Fibroblast of peridontal ligament (primary cell): ENCODE data around the gene CIAPIN1.

Experiments
- DNase-seq: peaks from one replicate; pipeline ENCODE4 v3.0.0-alpha.2; 2010; ENCODE audit errors: extremely low read depth

CIAPIN1 gene

GRCh38 chr16:57382535-57383275 is 64.5 kb downstream of the CIAPIN1 start:
- DNase-seq, result no peak

GRCh38 chr16:57381791-57382534 is 65.2 kb downstream of the CIAPIN1 start:
- no peak for DNase-seq

- DNase-seq, result no peak
Observed at GRCh38 chr16:57380671-57381462, 66.3 kb downstream of the CIAPIN1 start.

GRCh38 chr16:57379579-57379978 is 67.6 kb downstream of the CIAPIN1 start:
- DNase-seq, result no peak
